AML-193 (cell line): ENCODE measurements around the gene MYLK.
"Not testable (repeated sequence)": the region's sequence is repeated elsewhere in the genome, so short reads cannot be mapped to it uniquely, and the experiment has no call there.

Experiments used
- DNase-seq, 2 experiments: peaks; one replicate each; lab custom pipeline; 2025; lab: John Stamatoyannopoulos, UW

MYLK gene

GRCh38 chr3:123750209-123750608 is 133.9 kb downstream of the MYLK start:
- no peak for DNase-seq

GRCh38 chr3:123749711-123750110 is 134.4 kb downstream of the MYLK start:
- peak; percentile 89 to 91 for DNase-seq

GRCh38 chr3:123745184-123745855 is 138.8 kb downstream of the MYLK start:
- DNase-seq, result no peak

- no peak for DNase-seq
These were observed 140.1 kb downstream of the MYLK start for GRCh38 chr3:123744064-123744463.

GRCh38 chr3:123743121-123743520 is 141.0 kb downstream of the MYLK start:
- DNase-seq, result no peak

- no peak for DNase-seq
These were observed 143.1 kb downstream of the MYLK start for GRCh38 chr3:123741041-123741511.

- DNase-seq, result no peak
These were observed 143.7 kb downstream of the MYLK start for GRCh38 chr3:123740391-123740822.

- no peak for DNase-seq
These were observed 144.4 kb downstream of the MYLK start for GRCh38 chr3:123739754-123740153.

- DNase-seq, result no peak
These were observed 145.0 kb downstream of the MYLK start for GRCh38 chr3:123739106-123739505.

GRCh38 chr3:123738522-123738921 is 145.6 kb downstream of the MYLK start:
- not testable (repeated sequence) for DNase-seq

GRCh38 chr3:123737168-123737567 is 147.0 kb downstream of the MYLK start:
- no peak for DNase-seq

- DNase-seq, result no peak
These were observed 148.7 kb downstream of the MYLK start for GRCh38 chr3:123735456-123735855.

- no peak for DNase-seq
These were observed 149.6 kb downstream of the MYLK start for GRCh38 chr3:123734527-123734902.

GRCh38 chr3:123733805-123734526 is 150.2 kb downstream of the MYLK start:
- DNase-seq, result no peak

- no peak for DNase-seq
These were observed 150.8 kb downstream of the MYLK start for GRCh38 chr3:123733341-123733740.

GRCh38 chr3:123732447-123732846 is 151.7 kb downstream of the MYLK start:
- no peak for DNase-seq

- DNase-seq, result no peak
These were observed 153.3 kb downstream of the MYLK start for GRCh38 chr3:123730829-123731228.

- no peak for DNase-seq
These were observed 155.1 kb downstream of the MYLK start for GRCh38 chr3:123728991-123729390.

GRCh38 chr3:123728014-123728413 is 156.1 kb downstream of the MYLK start:
- no peak for DNase-seq

- DNase-seq, result no peak
These were observed 158.3 kb downstream of the MYLK start for GRCh38 chr3:123725652-123726400.

- DNase-seq, result no peak
These were observed 159.8 kb downstream of the MYLK start for GRCh38 chr3:123724306-123724705.

GRCh38 chr3:123723522-123724168 is 160.5 kb downstream of the MYLK start:
- DNase-seq, result peak; percentile 87 to 90
